H1 (cell line): ENCODE data around the gene CCNL2. TPM values are rescaled to one million over a fixed set of nuclear protein-coding genes. Genes with fewer than 3 reads are reported as not detected.

Experiments
- CTCF ChIA-PET: fragments of 300-600 bp; sonication (Branson Sonifier 250); formaldehyde crosslinking; loops from one replicate; lab custom pipeline; 2021; ENCODE audit not compliant: partially characterized antibody; lab: Charles Lee
- POLR2A ChIA-PET: fragments of 300-600 bp; sonication (Branson Sonifier 250); formaldehyde crosslinking; loops from one replicate; lab custom pipeline; 2021; ENCODE audit warnings: inconsistent platforms; ENCODE audit not compliant: partially characterized antibody; lab: Charles Lee
- DNase-seq, 2 experiments: peaks; one replicate each; pipeline versions ENCODE4 v3.0.0 to v3.0.0-alpha.2; 2010 to 2022; ENCODE audit warnings: low spot score in 2 of 2, low read depth in 1 of 2, mixed read lengths in 1 of 2
- FAIRE-seq: peaks from 2 replicates; lab custom pipeline; 2011; peaks lifted over from hg19 to GRCh38; lab: Jason Lieb, UNC
- H2AFZ ChIP-seq: 2 replicates; pipeline ENCODE4 v1.8.1; 2012; ENCODE audit warnings: low read length, inconsistent platforms
- H2AK5ac ChIP-seq: 2 replicates; pipeline ENCODE4 v1.6.1; 2013; ENCODE audit warnings: low read depth, low read length
- H2BK120ac ChIP-seq: replicated peaks from 2 replicates; pipeline ENCODE3; 2013; ENCODE audit warnings: low read depth, low read length, inconsistent platforms
- H2BK12ac ChIP-seq: 2 replicates; pipeline ENCODE4 v1.6.1; 2013; ENCODE audit warnings: low read depth, low read length
- H2BK15ac ChIP-seq: 2 replicates; pipeline ENCODE4 v1.6.1; 2013; ENCODE audit warnings: low read length
- H2BK20ac ChIP-seq: 2 replicates; pipeline ENCODE4 v1.6.1; 2013; ENCODE audit warnings: low read length
- H2BK5ac ChIP-seq: 2 replicates; pipeline ENCODE4 v1.6.1; 2013; ENCODE audit warnings: low read depth, low read length
- H3K14ac ChIP-seq: 2 replicates; pipeline ENCODE4 v1.6.1; 2013; ENCODE audit warnings: inconsistent platforms; ENCODE audit not compliant: insufficient read length
- H3K18ac ChIP-seq: 2 replicates; pipeline ENCODE4 v1.6.1; 2013; ENCODE audit warnings: low read length; ENCODE audit errors: extremely low read depth
- H3K23ac ChIP-seq: 2 replicates; pipeline ENCODE4 v1.6.1; 2013; ENCODE audit warnings: inconsistent platforms; ENCODE audit not compliant: insufficient read length
- H3K23me2 ChIP-seq: 2 replicates; pipeline ENCODE4 v1.6.1; 2013; ENCODE audit warnings: low read depth, low read length
- H3K27ac ChIP-seq: 2 replicates; pipeline ENCODE4 v1.6.1; 2011; ENCODE audit warnings: low read depth, low read length, inconsistent platforms
- H3K27me3 ChIP-seq, 4 experiments: replicated peaks in 1 of 4; 1 replicate in 1 of 4; 2 replicates in 3 of 4; pipeline versions ENCODE4 v1.6.1 to v1.8.1; 2011 to 2013; ENCODE audit warnings: low read length in 3 of 4, mild to moderate bottlenecking in 3 of 4, inconsistent platforms in 2 of 4, mixed read lengths in 2 of 4, moderate library complexity in 1 of 4; ENCODE audit not compliant: control insufficient read depth in 3 of 4, insufficient read depth in 3 of 4; ENCODE audit errors: extremely low read depth in 1 of 4
- H3K36me3 ChIP-seq, 4 experiments: 2 replicates each; pipeline versions ENCODE4 v1.6.1 to v1.8.1; 2011 to 2013; ENCODE audit warnings: mild to moderate bottlenecking in 4 of 4, low read length in 3 of 4, moderate library complexity in 2 of 4, control low read depth in 1 of 4, inconsistent platforms in 1 of 4; ENCODE audit not compliant: insufficient read depth in 4 of 4, control insufficient read depth in 2 of 4
- H3K4ac ChIP-seq: replicated peaks from 2 replicates; pipeline ENCODE3; 2013; ENCODE audit warnings: low read length, low read depth, mixed read lengths, inconsistent platforms; ENCODE audit not compliant: insufficient read length
- H3K4me1 ChIP-seq, 4 experiments: replicated peaks in 1 of 4; 1 replicate in 1 of 4; 2 replicates in 3 of 4; pipeline versions ENCODE4 v1.6.1 to v1.8.1; 2011 to 2013; ENCODE audit warnings: low read length in 3 of 4, inconsistent platforms in 2 of 4, mixed read lengths in 1 of 4; ENCODE audit not compliant: insufficient read depth in 4 of 4, control insufficient read depth in 3 of 4
- H3K4me2 ChIP-seq, 2 experiments: 2 replicates each; pipeline versions ENCODE4 v1.6.1 to v1.8.1; 2011 to 2013; ENCODE audit warnings: low read depth in 2 of 2, low read length in 2 of 2, control low read depth in 1 of 2, inconsistent platforms in 1 of 2, mild to moderate bottlenecking in 1 of 2; ENCODE audit not compliant: insufficient read depth in 1 of 2
- H3K4me3 ChIP-seq, 4 experiments: fragments of 200-600, 300-600 bp in 1 of 4; sonication (generic), shearing (Covaris generic), sonication (Bioruptor Twin) in 1 of 4; 2 replicates each; pipeline versions ENCODE4 v1.5.1 to v1.8.1; 2011 to 2016; ENCODE audit warnings: low read length in 4 of 4, low read depth in 3 of 4, control low read depth in 2 of 4, inconsistent platforms in 2 of 4, mild to moderate bottlenecking in 2 of 4, mixed read lengths in 1 of 4, moderate library complexity in 1 of 4; ENCODE audit not compliant: insufficient read depth in 2 of 4; ENCODE audit errors: extremely low read depth in 1 of 4
- H3K56ac ChIP-seq: replicated peaks from 2 replicates; pipeline ENCODE3; 2013; ENCODE audit warnings: low read depth, mild to moderate bottlenecking, mixed read lengths, low read length, inconsistent platforms; ENCODE audit not compliant: insufficient read length
- H3K79me1 ChIP-seq: 2 replicates; pipeline ENCODE4 v1.6.1; 2013; ENCODE audit warnings: low read depth, low read length, control low read depth
- H3K79me2 ChIP-seq, 2 experiments: 2 replicates each; pipeline versions ENCODE4 v1.6.1 to v1.8.1; 2012 to 2013; ENCODE audit warnings: low read length in 2 of 2, mild to moderate bottlenecking in 2 of 2, inconsistent platforms in 1 of 2; ENCODE audit not compliant: insufficient read depth in 2 of 2, control insufficient read depth in 1 of 2
- H3K9ac ChIP-seq, 4 experiments: replicated peaks in 1 of 4; 1 replicate in 1 of 4; 2 replicates in 3 of 4; pipeline versions ENCODE4 v1.6.1 to v1.8.1; 2011 to 2013; ENCODE audit warnings: low read depth in 3 of 4, low read length in 3 of 4, control low read depth in 2 of 4, mild to moderate bottlenecking in 2 of 4, moderate library complexity in 2 of 4, inconsistent platforms in 1 of 4; ENCODE audit errors: extremely low read depth in 1 of 4
- H3K9me3 ChIP-seq, 2 experiments: 2 replicates each; pipeline versions ENCODE4 v1.6.1 to v1.8.1; 2012 to 2013; ENCODE audit warnings: mild to moderate bottlenecking in 2 of 2, moderate library complexity in 2 of 2, control low read depth in 1 of 2, inconsistent platforms in 1 of 2, low read depth in 1 of 2, low read length in 1 of 2, mixed read lengths in 1 of 2; ENCODE audit not compliant: insufficient read depth in 2 of 2
- H4K20me1 ChIP-seq, 2 experiments: replicated peaks in 1 of 2; 2 replicates each; pipeline versions ENCODE3 to v1.8.1; 2011 to 2013; ENCODE audit warnings: inconsistent platforms in 2 of 2, low read length in 2 of 2, mild to moderate bottlenecking in 1 of 2; ENCODE audit not compliant: insufficient read depth in 2 of 2, control insufficient read depth in 1 of 2
- H4K5ac ChIP-seq: 2 replicates; pipeline ENCODE4 v1.6.1; 2013; ENCODE audit warnings: low read length, low read depth, mixed read lengths, inconsistent platforms; ENCODE audit not compliant: insufficient read length
- H4K8ac ChIP-seq: 2 replicates; pipeline ENCODE4 v1.8.0; 2013; ENCODE audit warnings: mild to moderate bottlenecking, moderate library complexity, low read length, inconsistent platforms; ENCODE audit not compliant: insufficient read depth; ENCODE audit errors: extremely low read depth
- H4K91ac ChIP-seq: replicated peaks from 2 replicates; pipeline ENCODE3; 2013; ENCODE audit warnings: low read length, mixed read lengths, inconsistent platforms; ENCODE audit not compliant: insufficient read length
- KDM5A ChIP-seq: fragments of 200-600 bp; IDR thresholded peaks from 2 replicates; pipeline ENCODE4 v1.7.1; 2012; ENCODE audit warnings: mild to moderate bottlenecking, low read length, inconsistent platforms, mixed read lengths
- PHF8 ChIP-seq: fragments of 200-600 bp; sonication (generic); conservative IDR thresholded peaks from 2 replicates; pipeline ENCODE4 v1.7.1; 2012; ENCODE audit warnings: low read depth, mild to moderate bottlenecking, inconsistent platforms, low read length, moderate library complexity
- WGBS, 2 experiments: shearing (Covaris generic) in 1 of 2; methylation state at CpG; one replicate each; pipeline versions ENCODE4 v1.1.6 to v1.1.7; 2013 to 2015; ENCODE audit warnings: low lambda C conversion rate in 2 of 2, mixed read lengths in 2 of 2, inconsistent platforms in 1 of 2, low coverage in 1 of 2, missing lambda C conversion rate in 1 of 2; ENCODE audit not compliant: insufficient replicate concordance in 2 of 2, insufficient coverage in 1 of 2, insufficient read length in 1 of 2; ENCODE audit errors: extremely low coverage in 1 of 2, missing lambda C conversion rate in 1 of 2; 5-methylcytosine and 5-hydroxymethylcytosine counted together
- polyA plus RNA-seq, 7 experiments: library from polyadenylated mRNA; depleted of rRNA in 3 of 7; stranded (reverse) in 5 of 7; unstranded in 2 of 7; fragments of >200 nt in 5 of 7; fragments of 200-250 nt in 2 of 7; gene quantifications; 1 replicate in 5 of 7; 2 replicates in 1 of 7; 4 replicates in 1 of 7; pipeline versions ENCODE4 v1.2.1 to v1.2.3, GENCODE V29; 2011 to 2013; ENCODE audit warnings: missing spikeins in 2 of 7, mixed read lengths in 2 of 7
- total RNA-seq: library from RNA; stranded (reverse); fragmentation: NEBNext Ultra II Directional; extraction: Animal tissue kit (Norgen Biotek cat#: 25700); gene quantifications from 2 replicates; pipeline ENCODE4 v1.2.1, GENCODE V29; 2021
- TF ChIP-seq, protein P1 (sequence below): IDR thresholded peaks from 2 replicates; pipeline ENCODE4 v1.6.1; 2012; ENCODE audit warnings: inconsistent platforms

CCNL2 gene
- total and polyA plus RNA-seq, 2 of the 8 experiments (the other 6 are each of a cell fraction or from before 2014, with no cell fraction given): 79.8 to 120 TPM

DNA sequence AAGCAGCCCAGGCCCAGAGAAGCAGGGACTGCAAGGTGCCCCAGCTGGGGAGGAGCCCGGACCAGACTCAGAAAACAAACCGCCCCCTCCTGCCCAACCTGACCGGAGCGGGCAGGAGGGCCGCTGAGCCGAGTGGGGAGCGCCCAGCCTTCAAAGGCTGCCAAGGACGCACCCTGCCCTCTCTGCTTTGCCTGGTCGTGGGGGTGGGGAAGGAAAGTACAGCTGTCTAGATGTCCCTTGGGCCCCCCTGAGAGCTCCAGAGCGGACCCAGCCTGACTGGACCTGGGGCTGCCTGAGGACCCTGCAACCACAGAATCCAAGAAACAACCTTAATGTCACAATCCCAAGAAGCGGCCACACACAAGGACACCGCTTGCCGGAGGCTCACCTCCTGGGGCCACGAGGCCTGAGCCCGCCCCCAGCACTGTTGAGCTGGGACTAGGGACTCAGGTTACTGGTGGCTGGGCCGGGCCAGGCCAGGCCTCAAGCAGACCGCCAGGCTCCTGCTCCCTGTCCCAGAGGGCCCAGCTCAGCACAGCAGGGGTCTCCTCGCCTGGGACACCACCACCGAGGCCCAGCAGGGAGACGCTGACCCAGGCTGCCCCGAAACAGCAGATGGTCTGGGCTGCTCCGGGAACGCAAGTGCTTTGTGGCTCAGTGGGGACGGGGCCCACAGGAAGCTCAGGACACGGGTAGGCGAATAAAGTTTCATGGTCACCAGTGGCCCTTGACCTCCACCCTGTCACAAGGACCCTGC is 51.3 kb downstream of the CCNL2 start:
- H3K4ac ChIP-seq: no peak overlapping the region
- POLR2A ChIA-PET: interaction anchor here (0.7 to 2.3 kb wide), 15 partner anchors 13 to 91 kb away, joined by 3 to 13 read pairs (median 4); partner anchors contain the start of genes AURKAIP1, CCNL2 and TAS1R3
- H4K20me1 ChIP-seq: peaks cover 16 to 40% of the 10 kb centered on the region in 2 experiments
- H3K23ac ChIP-seq: no peak overlapping the region
- H3K18ac ChIP-seq: no peak overlapping the region; the same call in none of the 2 replicates
- H2BK20ac ChIP-seq: no peak overlapping the region
- H2AK5ac ChIP-seq: no peak overlapping the region
- no peaks in the 10 kb centered on the region for H3K36me3 ChIP-seq
- H4K5ac ChIP-seq: no peak overlapping the region
- peaks cover 0 to 31% (median 19%) of the 10 kb centered on the region in 4 experiments; a peak in 5 of 7 replicates for H3K4me1 ChIP-seq
- H3K4me3 ChIP-seq: peak overlapping the region; percentile 60 to 84 (median 65)
- no peak overlapping the region for H2BK15ac ChIP-seq
- H3K56ac ChIP-seq: no peak overlapping the region
- CTCF ChIA-PET: interaction anchor here (0.6 to 2.1 kb wide), 21 partner anchors 9 to 1034 kb away, joined by 3 to 15 read pairs (median 3); partner anchors contain the start of gene AURKAIP1
- H3K79me1 ChIP-seq: peaks cover 17% of the 10 kb centered on the region
- H3K4me2 ChIP-seq: peak overlapping the region; percentile 75 to 78
- peak overlapping the region; percentile 7; the same call in 1 of the 2 replicates for H2BK5ac ChIP-seq
- H4K8ac ChIP-seq: peak overlapping the region; percentile 68; the same call in 1 of the 2 replicates
- 40% methylated on average over 25 of the region's 26 CpGs; no CpG with 5 or more reads in 1 of the 2 experiments for WGBS, 2 experiments
- peaks cover 14% of the 10 kb centered on the region; the same call in 1 of the 2 replicates for H3K23me2 ChIP-seq
- H2BK120ac ChIP-seq: no peak overlapping the region
- H3K14ac ChIP-seq: no peak overlapping the region
- no peaks in the 10 kb centered on the region for H3K9me3 ChIP-seq
- H4K91ac ChIP-seq: no peak overlapping the region
- DNase-seq: peak in 1 of 2 experiments; percentile 78
- H2BK12ac ChIP-seq: no peak overlapping the region
- H2AFZ ChIP-seq: no peak overlapping the region
- H3K27ac ChIP-seq: no peak overlapping the region; the same call in 1 of the 2 replicates
- H3K9ac ChIP-seq: peak overlapping the region in 1 of 4 experiments; percentile 49; a peak in 3 of 7 replicates
- H3K27me3 ChIP-seq: no peaks in the 10 kb centered on the region
- no peak for FAIRE-seq
- H3K79me2 ChIP-seq: peaks cover 0 to 28% of the 10 kb centered on the region in 2 experiments; a peak in 3 of 4 replicates
- TF ChIP-seq PHF8 (no peak), KDM5A (no peak)
- TF ChIP-seq, protein P1, sequence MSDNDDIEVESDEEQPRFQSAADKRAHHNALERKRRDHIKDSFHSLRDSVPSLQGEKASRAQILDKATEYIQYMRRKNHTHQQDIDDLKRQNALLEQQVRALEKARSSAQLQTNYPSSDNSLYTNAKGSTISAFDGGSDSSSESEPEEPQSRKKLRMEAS: peak; percentile 14; the same call in 1 of the 2 replicates
